ENCODE measurements around the gene ATP10B.

Gene ATP10B

GRCh38 chr5:160635046-160635445, 217.0 kb downstream of the ATP10B start:
- Histone ChIP-seq H3K36me3 (ENCODE audit: control insufficient read depth, insufficient read depth, low read length) (no peaks in the 10 kb centered on the region), H3K9me3 (ENCODE audit: control insufficient read depth, low read length) (no peaks in the 10 kb centered on the region), H3K4me2 (ENCODE audit: low read length) (no peak overlapping the region), H3K27ac (no peak overlapping the region), H3K9ac (no peak overlapping the region), H3K27me3 (ENCODE audit: control insufficient read depth, insufficient read depth, low read length) (no peaks in the 10 kb centered on the region), H3K4me1 (no peaks in the 10 kb centered on the region), H3K4me3 (ENCODE audit: low read depth, low read length) (no peak overlapping the region), H2AFZ (no peak overlapping the region), H3K79me2 (no peaks in the 10 kb centered on the region)
- no peak for TF ChIP-seq CTCF (IDR thresholded peaks at IDR 0.05)

GRCh38 chr5:160629003-160629402, 223.0 kb downstream of the ATP10B start:
- TF ChIP-seq CTCF (IDR thresholded peaks at IDR 0.05), result no peak
- Histone ChIP-seq H3K36me3 (ENCODE audit: control insufficient read depth, insufficient read depth, low read length) (no peaks in the 10 kb centered on the region), H3K9me3 (ENCODE audit: control insufficient read depth, low read length) (no peaks in the 10 kb centered on the region), H3K4me1 (no peaks in the 10 kb centered on the region), H3K27ac (no peak overlapping the region), H3K27me3 (ENCODE audit: control insufficient read depth, insufficient read depth, low read length) (no peaks in the 10 kb centered on the region), H2AFZ (no peak overlapping the region), H3K79me2 (no peaks in the 10 kb centered on the region), H3K4me2 (ENCODE audit: low read length) (no peak overlapping the region), H3K9ac (no peak overlapping the region), H3K4me3 (ENCODE audit: low read depth, low read length) (no peak overlapping the region)

- Histone ChIP-seq H3K79me2 (no peaks in the 10 kb centered on the region), H3K4me1 (no peaks in the 10 kb centered on the region), H3K4me3 (ENCODE audit: low read depth, low read length) (no peak overlapping the region), H3K36me3 (ENCODE audit: control insufficient read depth, insufficient read depth, low read length) (no peaks in the 10 kb centered on the region), H3K9me3 (ENCODE audit: control insufficient read depth, low read length) (no peaks in the 10 kb centered on the region), H3K9ac (no peak overlapping the region), H3K4me2 (ENCODE audit: low read length) (no peak overlapping the region), H3K27ac (no peak overlapping the region), H3K27me3 (ENCODE audit: control insufficient read depth, insufficient read depth, low read length) (no peaks in the 10 kb centered on the region), H2AFZ (no peak overlapping the region)
- no peak for TF ChIP-seq CTCF (IDR thresholded peaks at IDR 0.05)
These were observed 223.4 kb downstream of the ATP10B start for GRCh38 chr5:160628619-160628968.

- no peaks in the 10 kb centered on the region for H3K79me2 ChIP-seq
- no peak overlapping the region for H3K4me3 ChIP-seq (ENCODE audit: low read depth, low read length)
- no peak for TF ChIP-seq CTCF (IDR thresholded peaks at IDR 0.05)
- H3K4me1 ChIP-seq, result no peaks in the 10 kb centered on the region
- no peak overlapping the region for H3K9ac ChIP-seq
- H3K4me2 ChIP-seq (ENCODE audit: low read length), result no peak overlapping the region
- H3K27me3 ChIP-seq (ENCODE audit: control insufficient read depth, insufficient read depth, low read length), result no peaks in the 10 kb centered on the region
- H3K36me3 ChIP-seq (ENCODE audit: control insufficient read depth, insufficient read depth, low read length), result no peaks in the 10 kb centered on the region
- no peaks in the 10 kb centered on the region for H3K9me3 ChIP-seq (ENCODE audit: control insufficient read depth, low read length)
- no peak overlapping the region for H2AFZ ChIP-seq
- H3K27ac ChIP-seq, result no peak overlapping the region
These were observed 223.9 kb downstream of the ATP10B start for GRCh38 chr5:160627921-160628618.

GRCh38 chr5:160626322-160626721, 225.7 kb downstream of the ATP10B start:
- H3K27ac ChIP-seq, result no peak overlapping the region
- no peak overlapping the region for H2AFZ ChIP-seq
- no peak overlapping the region for H3K9ac ChIP-seq
- H3K36me3 ChIP-seq (ENCODE audit: control insufficient read depth, insufficient read depth, low read length), result no peaks in the 10 kb centered on the region
- TF ChIP-seq CTCF (IDR thresholded peaks at IDR 0.05), result no peak
- no peak overlapping the region for H3K4me3 ChIP-seq (ENCODE audit: low read depth, low read length)
- no peaks in the 10 kb centered on the region for H3K79me2 ChIP-seq
- no peak overlapping the region for H3K4me2 ChIP-seq (ENCODE audit: low read length)
- no peaks in the 10 kb centered on the region for H3K9me3 ChIP-seq (ENCODE audit: control insufficient read depth, low read length)
- no peaks in the 10 kb centered on the region for H3K4me1 ChIP-seq
- no peaks in the 10 kb centered on the region for H3K27me3 ChIP-seq (ENCODE audit: control insufficient read depth, insufficient read depth, low read length)
